Lower leg skin (tissue), 4 donors: ENCODE data around the gene SEPTIN8. TPM values are rescaled to one million over a fixed set of nuclear protein-coding genes. Genes with fewer than 3 reads are reported as not detected.

Experiments used
- DNase-seq, 2 donors: peaks; one replicate each; pipeline ENCODE4 v3.0.0-alpha.2; 2019; ENCODE audit warnings: low spot score in 2 of 2
- H3K4me3 ChIP-seq: fragments of 200-600 bp; sonication (generic); 2 replicates; pipeline ENCODE4 v1.5.1; 2017; ENCODE audit warnings: mild to moderate bottlenecking, low read depth; ENCODE audit not compliant: poor library complexity, severe bottlenecking
- POLR2A ChIP-seq, 2 donors: fragments of 450-650 bp; IDR thresholded peaks; one replicate each; pipeline ENCODE4 v1.6.1; 2016 to 2017; ENCODE audit warnings: antibody characterized with exemption in 2 of 2, mild to moderate bottlenecking in 1 of 2, moderate library complexity in 1 of 2
- WGBS, 2 donors: methylation state at CpG; one replicate each; pipeline ENCODE4 v1.1.5; 2018; 5-methylcytosine and 5-hydroxymethylcytosine counted together
- intact Hi-C: fragments of 100-400 bp; cut with DNase I; formaldehyde crosslinking; loops from one replicate; pipeline ENCODE4 v1.15.0; 2023; ENCODE audit warnings: low total_unique reads
- total RNA-seq, 4 donors: library from RNA; depleted of rRNA; stranded (reverse); fragments of >200 nt; gene quantifications; one replicate each; pipeline ENCODE4 v1.1.0, GENCODE V29; 2016
- TF ChIP-seq, protein P1 (sequence below), 3 donors: fragments of 450-650 bp; IDR thresholded peaks; one replicate each; pipeline ENCODE4 v1.5.1; 2016; ENCODE audit warnings: antibody characterized with exemption in 3 of 3, mild to moderate bottlenecking in 3 of 3, moderate library complexity in 2 of 3

Gene SEPTIN8
- total RNA-seq, 4 donors from 2014 or later = 70.0 to 99.6 (median 87.8) TPM

DNA sequence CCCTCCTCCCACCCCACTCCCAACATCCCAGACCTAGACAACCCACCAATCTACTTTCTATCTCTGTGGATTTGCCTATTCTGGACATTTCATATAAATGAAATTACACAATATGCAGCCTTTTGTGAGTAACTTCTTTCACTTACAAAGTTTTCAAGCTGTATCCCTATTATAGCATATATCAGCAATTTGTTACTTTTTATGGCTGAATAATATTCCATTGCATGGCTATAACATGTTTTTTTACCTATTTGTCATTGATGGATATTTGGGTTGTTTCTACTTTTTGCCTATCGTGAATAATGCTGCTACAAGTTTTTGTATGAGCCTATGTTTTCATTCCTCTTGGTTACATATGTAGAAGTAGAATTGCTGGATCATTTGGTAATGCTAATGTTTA lies 37.8 kb downstream of the SEPTIN8 start:
- TF ChIP-seq, protein P1, sequence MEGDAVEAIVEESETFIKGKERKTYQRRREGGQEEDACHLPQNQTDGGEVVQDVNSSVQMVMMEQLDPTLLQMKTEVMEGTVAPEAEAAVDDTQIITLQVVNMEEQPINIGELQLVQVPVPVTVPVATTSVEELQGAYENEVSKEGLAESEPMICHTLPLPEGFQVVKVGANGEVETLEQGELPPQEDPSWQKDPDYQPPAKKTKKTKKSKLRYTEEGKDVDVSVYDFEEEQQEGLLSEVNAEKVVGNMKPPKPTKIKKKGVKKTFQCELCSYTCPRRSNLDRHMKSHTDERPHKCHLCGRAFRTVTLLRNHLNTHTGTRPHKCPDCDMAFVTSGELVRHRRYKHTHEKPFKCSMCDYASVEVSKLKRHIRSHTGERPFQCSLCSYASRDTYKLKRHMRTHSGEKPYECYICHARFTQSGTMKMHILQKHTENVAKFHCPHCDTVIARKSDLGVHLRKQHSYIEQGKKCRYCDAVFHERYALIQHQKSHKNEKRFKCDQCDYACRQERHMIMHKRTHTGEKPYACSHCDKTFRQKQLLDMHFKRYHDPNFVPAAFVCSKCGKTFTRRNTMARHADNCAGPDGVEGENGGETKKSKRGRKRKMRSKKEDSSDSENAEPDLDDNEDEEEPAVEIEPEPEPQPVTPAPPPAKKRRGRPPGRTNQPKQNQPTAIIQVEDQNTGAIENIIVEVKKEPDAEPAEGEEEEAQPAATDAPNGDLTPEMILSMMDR (IDR thresholded peaks at IDR 0.05) = no peak
- no peak for TF ChIP-seq POLR2A (IDR thresholded peaks at IDR 0.05)
- intact Hi-C loops = no loop called here
- H3K4me3 ChIP-seq = no peak overlapping the region
- DNase-seq = no peak
- 85% methylated on average over 1 of the region's 1 CpG for WGBS, 2 donors

DNA sequence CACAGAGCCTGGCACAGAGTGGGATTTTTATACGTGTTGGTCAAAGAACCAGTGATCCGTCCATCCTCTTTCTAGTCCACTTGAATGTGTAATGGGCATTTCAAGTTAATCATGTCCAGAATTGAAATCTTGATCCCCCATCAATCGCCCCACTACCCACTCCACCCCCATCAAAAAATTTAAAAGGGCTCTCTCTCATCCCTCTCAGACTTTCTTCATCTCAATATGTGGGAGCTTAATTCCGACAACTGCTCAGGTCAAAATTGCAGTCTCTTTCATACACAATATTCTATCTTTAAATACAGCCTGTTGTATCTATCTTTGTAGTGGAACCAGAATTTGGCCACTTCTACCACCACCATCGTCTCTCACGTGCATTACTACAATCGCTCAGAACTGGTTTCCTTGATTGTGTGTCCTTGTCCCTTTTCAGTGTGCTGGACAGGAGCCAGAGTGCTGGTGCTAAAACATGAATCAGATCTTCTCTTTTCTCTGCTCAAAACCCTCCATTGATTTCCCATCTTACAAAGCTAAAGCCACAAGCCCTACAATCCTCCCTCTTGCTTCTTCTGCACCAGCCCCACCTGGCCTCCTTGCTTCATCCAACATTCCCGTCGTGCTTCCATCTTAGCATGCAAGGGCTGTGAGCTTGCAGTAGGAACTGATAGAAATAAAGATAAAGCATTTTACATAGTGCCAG lies 38.9 kb downstream of the SEPTIN8 start:
- no peak for DNase-seq
- no peak for TF ChIP-seq POLR2A (IDR thresholded peaks at IDR 0.05)
- TF ChIP-seq, protein P1 (IDR thresholded peaks at IDR 0.05) = no peak
- intact Hi-C loops = no loop called here
- WGBS, 2 donors = 67 to 69% methylated on average over 9 of the region's 9 CpGs
- H3K4me3 ChIP-seq = no peak overlapping the region

GRCh38 chr5:132736853-132737833 lies 39.9 kb downstream of the SEPTIN8 start, which contains the start of gene KIF3A:
KIF3A (minus strand) TSS chr5:132737546; CDS start chr5:132737419, 127 bp downstream.
- 1 to 3% methylated on average over 19 to 33 of the region's 81 CpGs for WGBS, 2 donors
- intact Hi-C loops = no loop called here
- TF ChIP-seq, protein P1 (IDR thresholded peaks at IDR 0.05) = no peak
- TF ChIP-seq POLR2A (IDR thresholded peaks at IDR 0.05) = no peak
- DNase-seq = peak; percentile 91 to 99
- peak within 1 kb of the TSS; percentile 62 for H3K4me3 ChIP-seq

GRCh38 chr5:132734687-132735086 lies 42.4 kb downstream of the SEPTIN8 start:
- 82 to 85% methylated on average over 2 of the region's 2 CpGs for WGBS, 2 donors
- intact Hi-C loops = no loop called here
- no peak overlapping the region for H3K4me3 ChIP-seq
- no peak for DNase-seq
- TF ChIP-seq POLR2A (IDR thresholded peaks at IDR 0.05) = no peak
- TF ChIP-seq, protein P1 (IDR thresholded peaks at IDR 0.05) = no peak

GRCh38 chr5:132733499-132734148 lies 43.4 kb downstream of the SEPTIN8 start:
- no peak for DNase-seq
- TF ChIP-seq, protein P1 (IDR thresholded peaks at IDR 0.05) = no peak
- no peak for TF ChIP-seq POLR2A (IDR thresholded peaks at IDR 0.05)
- intact Hi-C loops = no loop called here
- 83 to 85% methylated on average over 2 of the region's 2 CpGs for WGBS, 2 donors
- no peak overlapping the region for H3K4me3 ChIP-seq
